Activated T-helper 17 cell treated with anti-CD3 and anti-CD28 coated beads, Interleukin-2, amount 50 U/mL, for 72 hours (primary cell): Measurements from ENCODE around the gene EDRF1. TPM values are rescaled to one million over a fixed set of nuclear protein-coding genes. Genes with fewer than 3 reads are reported as not detected.
"Not testable (repeated sequence)": the region's sequence is repeated elsewhere in the genome, so short reads cannot be mapped to it uniquely, and the experiment has no call there.

Source experiments
- ATAC-seq: fragments of 150-1000 bp; cut with Tn5 transposase; replicated peaks from 2 replicates; pipeline ENCODE4 v1.10.0; 2021; ENCODE audit warnings: mild to moderate bottlenecking, moderate library complexity
- H3K27ac Mint-ChIP-seq: one replicate; pipeline ENCODE4 v1.8.0; 2022; ENCODE audit warnings: mixed read lengths
- H3K27me3 Mint-ChIP-seq: one replicate; pipeline ENCODE4 v1.8.0; 2022; ENCODE audit warnings: mixed read lengths
- H3K36me3 Mint-ChIP-seq: one replicate; pipeline ENCODE4 v1.8.0; 2022; ENCODE audit warnings: low read depth, mild to moderate bottlenecking, mixed read lengths
- H3K4me1 Mint-ChIP-seq: one replicate; pipeline ENCODE4 v1.8.0; 2022; ENCODE audit warnings: mixed read lengths
- H3K4me3 Mint-ChIP-seq: one replicate; pipeline ENCODE4 v1.8.0; 2022; ENCODE audit warnings: mild to moderate bottlenecking, mixed read lengths
- H3K9me3 Mint-ChIP-seq: one replicate; pipeline ENCODE4 v1.8.0; 2022; ENCODE audit warnings: mixed read lengths
- total RNA-seq, 2 donors: library from RNA; stranded (reverse); gene quantifications; one replicate each; pipeline ENCODE4 v1.2.3, GENCODE V29; 2022

Gene EDRF1
- total RNA-seq, 2 donors from 2014 or later: 35.9 to 38.0 TPM

GRCh38 chr10:125696884-125697283 lies 22.6 kb upstream of the EDRF1 start:
- not testable (repeated sequence) for ATAC-seq, H3K27ac Mint-ChIP-seq, H3K4me3 Mint-ChIP-seq, H3K9me3 Mint-ChIP-seq, H3K36me3 Mint-ChIP-seq, H3K27me3 Mint-ChIP-seq, H3K4me1 Mint-ChIP-seq

- Mint-ChIP-seq H3K4me3 (no peak overlapping the region), H3K4me1 (no peaks in the 10 kb centered on the region), H3K27me3 (peaks cover 7% of the 10 kb centered on the region), H3K9me3 (peaks cover 5% of the 10 kb centered on the region), H3K36me3 (no peaks in the 10 kb centered on the region), H3K27ac (no peak overlapping the region)
- no peak for ATAC-seq
Measured at GRCh38 chr10:125698481-125698998, 21.0 kb upstream of the EDRF1 start.

- no peaks in the 10 kb centered on the region for H3K36me3 Mint-ChIP-seq
- H3K9me3 Mint-ChIP-seq: peaks cover 5% of the 10 kb centered on the region
- H3K27ac Mint-ChIP-seq: no peak overlapping the region
- ATAC-seq: no peak
- peaks cover 7% of the 10 kb centered on the region for H3K27me3 Mint-ChIP-seq
- no peaks in the 10 kb centered on the region for H3K4me1 Mint-ChIP-seq
- H3K4me3 Mint-ChIP-seq: no peak overlapping the region
Measured at GRCh38 chr10:125699562-125700143, 19.9 kb upstream of the EDRF1 start.

GRCh38 chr10:125700355-125700911 lies 19.1 kb upstream of the EDRF1 start:
- peaks cover 5% of the 10 kb centered on the region for H3K9me3 Mint-ChIP-seq
- H3K4me3 Mint-ChIP-seq: no peak overlapping the region
- peaks cover 7% of the 10 kb centered on the region for H3K27me3 Mint-ChIP-seq
- no peaks in the 10 kb centered on the region for H3K4me1 Mint-ChIP-seq
- no peak overlapping the region for H3K27ac Mint-ChIP-seq
- no peaks in the 10 kb centered on the region for H3K36me3 Mint-ChIP-seq
- ATAC-seq: no peak

- no peaks in the 10 kb centered on the region for H3K4me1 Mint-ChIP-seq
- H3K4me3 Mint-ChIP-seq: no peak overlapping the region
- no peaks in the 10 kb centered on the region for H3K36me3 Mint-ChIP-seq
- peaks cover 9% of the 10 kb centered on the region for H3K27me3 Mint-ChIP-seq
- ATAC-seq: no peak
- H3K9me3 Mint-ChIP-seq: peaks cover 7% of the 10 kb centered on the region
- H3K27ac Mint-ChIP-seq: no peak overlapping the region
Measured at GRCh38 chr10:125707541-125708468, 11.7 kb upstream of the EDRF1 start.

GRCh38 chr10:125708971-125709503 lies 10.5 kb upstream of the EDRF1 start:
- Mint-ChIP-seq H3K9me3 (peaks cover 11% of the 10 kb centered on the region), H3K4me1 (no peaks in the 10 kb centered on the region), H3K27ac (no peak overlapping the region), H3K27me3 (peaks cover 8% of the 10 kb centered on the region), H3K36me3 (no peaks in the 10 kb centered on the region), H3K4me3 (no peak overlapping the region)
- ATAC-seq: no peak

- Mint-ChIP-seq H3K4me3 (no peak overlapping the region), H3K9me3 (peaks cover 11% of the 10 kb centered on the region), H3K27me3 (peaks cover 8% of the 10 kb centered on the region), H3K36me3 (no peaks in the 10 kb centered on the region), H3K27ac (no peak overlapping the region), H3K4me1 (no peaks in the 10 kb centered on the region)
- no peak for ATAC-seq
Measured at GRCh38 chr10:125709553-125710474, 9.7 kb upstream of the EDRF1 start.

GRCh38 chr10:125711110-125711750 lies 8.3 kb upstream of the EDRF1 start:
- Mint-ChIP-seq H3K36me3 (no peaks in the 10 kb centered on the region), H3K4me3 (no peak overlapping the region), H3K4me1 (no peaks in the 10 kb centered on the region), H3K9me3 (peaks cover 11% of the 10 kb centered on the region), H3K27ac (no peak overlapping the region), H3K27me3 (peaks cover 4% of the 10 kb centered on the region)
- ATAC-seq: no peak

GRCh38 chr10:125714728-125715127 lies 4.8 kb upstream of the EDRF1 start:
- not testable (repeated sequence) for ATAC-seq, H3K4me3 Mint-ChIP-seq, H3K27ac Mint-ChIP-seq, H3K27me3 Mint-ChIP-seq, H3K4me1 Mint-ChIP-seq, H3K36me3 Mint-ChIP-seq
- peaks cover 11% of the 10 kb centered on the region for H3K9me3 Mint-ChIP-seq

- peak overlapping the region; percentile 95 for H3K4me3 Mint-ChIP-seq
- peaks cover 5% of the 10 kb centered on the region for H3K4me1 Mint-ChIP-seq
- H3K27ac Mint-ChIP-seq: peak overlapping the region; percentile 96
- ATAC-seq: no peak
- H3K36me3 Mint-ChIP-seq: peaks cover 58% of the 10 kb centered on the region
- H3K9me3 Mint-ChIP-seq: no peaks in the 10 kb centered on the region
- no peaks in the 10 kb centered on the region for H3K27me3 Mint-ChIP-seq
Measured at GRCh38 chr10:125720002-125720382, 483 bp downstream of the EDRF1 start.

- Mint-ChIP-seq H3K36me3 (peaks cover 69% of the 10 kb centered on the region), H3K4me3 (peak overlapping the region; percentile 95), H3K27ac (peak overlapping the region; percentile 96), H3K27me3 (no peaks in the 10 kb centered on the region), H3K4me1 (peaks cover 5% of the 10 kb centered on the region), H3K9me3 (no peaks in the 10 kb centered on the region)
- no peak for ATAC-seq
Measured at GRCh38 chr10:125721035-125721434, 1.5 kb downstream of the EDRF1 start.

GRCh38 chr10:125722811-125723210 lies 3.3 kb downstream of the EDRF1 start:
- Mint-ChIP-seq H3K27ac (peak overlapping the region; percentile 20), H3K27me3 (no peaks in the 10 kb centered on the region), H3K9me3 (no peaks in the 10 kb centered on the region), H3K36me3 (peaks cover 86% of the 10 kb centered on the region), H3K4me3 (no peak overlapping the region), H3K4me1 (peaks cover 5% of the 10 kb centered on the region)
- ATAC-seq: no peak

- H3K36me3 Mint-ChIP-seq: peaks cover 98% of the 10 kb centered on the region
- no peak overlapping the region for H3K4me3 Mint-ChIP-seq
Measured at GRCh38 chr10:125726914-125727313, 7.4 kb downstream of the EDRF1 start.

More at GRCh38 chr10:125726914-125727313, 7.4 kb downstream of the EDRF1 start:
- H3K9me3 Mint-ChIP-seq: no peaks in the 10 kb centered on the region
- H3K27ac Mint-ChIP-seq: no peak overlapping the region
- ATAC-seq: no peak
- H3K4me1 Mint-ChIP-seq: peaks cover 5% of the 10 kb centered on the region
- H3K27me3 Mint-ChIP-seq: no peaks in the 10 kb centered on the region
